Measurements from ENCODE around the gene FAM131C. TPM values are rescaled to one million over a fixed set of nuclear protein-coding genes. Genes with fewer than 3 reads are reported as not detected.
"Not testable (repeated sequence)": the region's sequence is repeated elsewhere in the genome, so short reads cannot be mapped to it uniquely, and the experiment has no call there.

FAM131C gene
- total and polyA plus RNA-seq, 2 donors (not counting 1 experiment from before 2014, with no cell fraction given): 0.34 to 0.50 TPM

- H3K4me1 ChIP-seq (ENCODE audit: control insufficient read depth, extremely low read depth, insufficient read depth, low read length): no peaks in the 10 kb centered on the region
- H3K27me3 ChIP-seq (ENCODE audit: control insufficient read depth, insufficient read depth, low read length): no peaks in the 10 kb centered on the region
- no peak overlapping the region for H3K4me3 ChIP-seq (replicated peaks in 1 of 4; ENCODE audit: control extremely low read depth in 1 of 4, insufficient read depth in 1 of 4, low read depth in 3 of 4, low read length in 4 of 4)
- H3K9ac ChIP-seq (ENCODE audit: insufficient read depth, low read length): no peak overlapping the region
- no peak for TF ChIP-seq CTCF (conservative IDR thresholded peaks at IDR 0.05 in 1 of 2, IDR thresholded peaks at IDR 0.05 in 1 of 2; ENCODE audit: low read depth in 1 of 2, low read length in 2 of 2)
- TF ChIP-seq EZH2 (IDR thresholded peaks at IDR 0.05; ENCODE audit: low read length, missing control alignments): no peak
- H4K20me1 ChIP-seq (ENCODE audit: control insufficient read depth, extremely low read depth, insufficient read depth, low read length): no peaks in the 10 kb centered on the region
- H3K4me2 ChIP-seq (ENCODE audit: extremely low read depth, insufficient read depth, low read length): no peak overlapping the region
- no peak for DNase-seq (ENCODE audit: low read depth in 2 of 2)
- no peaks in the 10 kb centered on the region for H3K36me3 ChIP-seq (ENCODE audit: control insufficient read depth, insufficient read depth, low read length)
- no peak overlapping the region for H3K27ac ChIP-seq (ENCODE audit: insufficient read depth, low read length)
- H2AFZ ChIP-seq (ENCODE audit: low read length): no peak overlapping the region
- no peaks in the 10 kb centered on the region for H3K9me3 ChIP-seq (ENCODE audit: control insufficient read depth, insufficient read depth, low read depth, low read length)
- no peaks in the 10 kb centered on the region for H3K79me2 ChIP-seq (ENCODE audit: control insufficient read depth, insufficient read depth, low read length)
Observed at GRCh38 chr1:16026723-16027484, 46.5 kb downstream of the FAM131C start.

- not testable (repeated sequence) for H3K4me1 ChIP-seq (ENCODE audit: control insufficient read depth, extremely low read depth, insufficient read depth, low read length); H3K36me3 ChIP-seq (ENCODE audit: control insufficient read depth, insufficient read depth, low read length); H3K79me2 ChIP-seq (ENCODE audit: control insufficient read depth, insufficient read depth, low read length); DNase-seq (ENCODE audit: low read depth in 2 of 2); H4K20me1 ChIP-seq (ENCODE audit: control insufficient read depth, extremely low read depth, insufficient read depth, low read length); H3K9me3 ChIP-seq (ENCODE audit: control insufficient read depth, insufficient read depth, low read depth, low read length); H3K9ac ChIP-seq (ENCODE audit: insufficient read depth, low read length); H3K4me3 ChIP-seq (replicated peaks in 1 of 4; ENCODE audit: control extremely low read depth in 1 of 4, insufficient read depth in 1 of 4, low read depth in 3 of 4, low read length in 4 of 4); H3K27ac ChIP-seq (ENCODE audit: insufficient read depth, low read length); H2AFZ ChIP-seq (ENCODE audit: low read length); H3K4me2 ChIP-seq (ENCODE audit: extremely low read depth, insufficient read depth, low read length); H3K27me3 ChIP-seq (ENCODE audit: control insufficient read depth, insufficient read depth, low read length)
Observed at GRCh38 chr1:16026302-16026701, 47.1 kb downstream of the FAM131C start.

- Histone ChIP-seq H3K36me3 (ENCODE audit: control insufficient read depth, insufficient read depth, low read length) (no peaks in the 10 kb centered on the region), H3K9ac (ENCODE audit: insufficient read depth, low read length) (no peak overlapping the region), H3K4me2 (ENCODE audit: extremely low read depth, insufficient read depth, low read length) (no peak overlapping the region), H3K4me1 (ENCODE audit: control insufficient read depth, extremely low read depth, insufficient read depth, low read length) (peaks cover 22% of the 10 kb centered on the region), H3K27ac (ENCODE audit: insufficient read depth, low read length) (no peak overlapping the region), H2AFZ (ENCODE audit: low read length) (no peak overlapping the region), H3K9me3 (ENCODE audit: control insufficient read depth, insufficient read depth, low read depth, low read length) (no peaks in the 10 kb centered on the region), H3K4me3 (replicated peaks in 1 of 4; ENCODE audit: control extremely low read depth in 1 of 4, insufficient read depth in 1 of 4, low read depth in 3 of 4, low read length in 4 of 4) (no peak overlapping the region), H4K20me1 (ENCODE audit: control insufficient read depth, extremely low read depth, insufficient read depth, low read length) (no peaks in the 10 kb centered on the region), H3K79me2 (ENCODE audit: control insufficient read depth, insufficient read depth, low read length) (no peaks in the 10 kb centered on the region), H3K27me3 (ENCODE audit: control insufficient read depth, insufficient read depth, low read length) (no peaks in the 10 kb centered on the region)
- no peak for DNase-seq (ENCODE audit: low read depth in 2 of 2)
- no peak for TF ChIP-seq CTCF (conservative IDR thresholded peaks at IDR 0.05 in 1 of 2, IDR thresholded peaks at IDR 0.05 in 1 of 2; ENCODE audit: low read depth in 1 of 2, low read length in 2 of 2)
- no peak for TF ChIP-seq EZH2 (IDR thresholded peaks at IDR 0.05; ENCODE audit: low read length, missing control alignments)
Observed at GRCh38 chr1:16023050-16023653, 50.3 kb downstream of the FAM131C start.

All from fibroblast of lung (primary cell).